Effector CD4-positive, alpha-beta T cell (primary cell): Measurements from ENCODE around the gene MAP6.

Experiments
- DNase-seq: peaks from one replicate; pipeline ENCODE4 v3.0.0-alpha.2; 2020

Gene MAP6

GRCh38 chr11:75547617-75548058 lies 121.2 kb downstream of the MAP6 start:
- no peak for DNase-seq

- DNase-seq, result no peak
Observed at GRCh38 chr11:75547177-75547576, 121.7 kb downstream of the MAP6 start.

GRCh38 chr11:75543806-75544205 lies 125.0 kb downstream of the MAP6 start:
- DNase-seq, result no peak

GRCh38 chr11:75542088-75542438 lies 126.8 kb downstream of the MAP6 start:
- no peak for DNase-seq

DNA sequence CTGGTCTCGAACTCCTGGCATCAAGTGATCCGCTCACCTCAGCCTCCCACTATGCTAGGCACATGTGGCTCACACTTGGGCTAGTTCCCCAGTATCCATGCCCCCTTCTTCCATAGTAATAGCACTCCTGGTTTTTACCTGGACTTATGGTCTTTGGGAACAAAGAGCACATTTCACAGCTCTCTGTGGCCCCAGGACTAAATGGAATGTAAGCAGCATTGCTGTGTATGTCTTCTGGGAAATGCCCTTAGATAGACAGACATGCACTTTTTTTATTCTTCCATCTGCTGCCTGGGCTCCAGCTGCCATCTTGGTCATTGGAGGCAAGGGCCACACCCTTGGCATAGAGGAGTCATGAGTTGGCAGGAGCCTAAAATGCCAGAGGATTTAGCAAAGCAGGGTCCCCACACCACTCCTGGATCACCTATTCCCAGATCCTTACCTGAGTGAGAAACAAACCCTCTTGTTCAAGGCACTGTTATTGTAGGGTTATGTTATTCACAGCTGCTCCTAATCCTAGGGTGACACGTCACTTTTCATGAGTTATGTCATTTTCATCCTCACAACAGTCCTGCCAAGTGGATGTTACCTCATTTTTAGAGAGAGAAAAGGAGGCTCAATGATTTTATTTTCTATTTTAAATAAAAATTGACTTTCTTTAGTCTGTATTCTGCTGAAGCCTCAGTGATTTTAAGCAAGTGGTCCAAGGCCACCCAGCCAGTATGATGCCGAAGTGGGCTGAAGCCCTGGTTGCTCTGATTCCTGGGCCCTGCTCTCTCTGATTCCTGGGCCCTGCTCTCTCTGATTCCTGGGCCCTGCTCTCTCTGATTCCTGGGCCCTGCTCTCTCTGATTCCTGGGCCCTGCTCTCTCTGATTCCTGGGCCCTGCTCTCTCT lies 127.4 kb downstream of the MAP6 start:
- no peak for DNase-seq

DNA sequence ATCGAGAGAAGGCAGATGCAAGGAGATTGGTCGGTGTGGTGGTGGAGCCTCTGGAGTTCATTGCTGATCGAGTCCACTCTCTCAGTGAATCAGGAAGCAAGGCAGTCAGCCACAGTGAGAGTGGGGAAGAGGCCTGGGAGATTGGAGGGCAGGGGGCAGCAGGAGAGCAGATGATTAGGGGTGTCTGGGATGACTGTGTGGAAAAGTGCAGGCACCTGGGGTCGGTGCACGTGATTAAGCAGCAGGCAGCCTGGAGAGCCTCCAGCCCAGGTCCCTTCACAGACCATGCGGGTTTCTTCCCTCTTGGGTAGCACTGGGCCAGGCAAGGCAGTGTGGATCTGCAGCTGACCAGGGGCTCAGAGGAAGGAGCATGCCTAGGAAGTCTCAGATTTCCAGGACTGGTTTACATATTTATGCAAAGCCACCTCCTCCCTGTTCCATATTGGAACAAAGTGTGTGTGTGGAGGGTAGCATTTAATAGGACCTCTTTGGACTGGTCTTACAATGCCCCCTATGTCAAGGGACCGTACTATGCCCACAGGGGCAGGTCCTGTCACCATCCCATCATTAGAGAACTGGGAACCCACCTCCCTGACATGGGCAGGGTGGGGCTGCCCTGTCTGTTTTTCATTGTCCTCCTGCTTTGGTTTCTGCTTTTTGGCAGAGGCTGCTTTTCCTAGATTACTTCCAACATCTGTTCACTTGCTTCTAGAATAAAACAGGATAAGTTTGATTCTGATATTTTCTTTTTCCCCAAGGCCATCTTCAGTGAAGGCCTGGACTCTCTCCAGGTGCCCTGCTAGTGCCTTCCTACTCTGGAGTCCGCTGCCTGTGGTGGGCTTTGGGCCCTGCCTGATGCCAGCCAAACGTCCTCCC lies 129.1 kb downstream of the MAP6 start:
- DNase-seq, result no peak

DNA sequence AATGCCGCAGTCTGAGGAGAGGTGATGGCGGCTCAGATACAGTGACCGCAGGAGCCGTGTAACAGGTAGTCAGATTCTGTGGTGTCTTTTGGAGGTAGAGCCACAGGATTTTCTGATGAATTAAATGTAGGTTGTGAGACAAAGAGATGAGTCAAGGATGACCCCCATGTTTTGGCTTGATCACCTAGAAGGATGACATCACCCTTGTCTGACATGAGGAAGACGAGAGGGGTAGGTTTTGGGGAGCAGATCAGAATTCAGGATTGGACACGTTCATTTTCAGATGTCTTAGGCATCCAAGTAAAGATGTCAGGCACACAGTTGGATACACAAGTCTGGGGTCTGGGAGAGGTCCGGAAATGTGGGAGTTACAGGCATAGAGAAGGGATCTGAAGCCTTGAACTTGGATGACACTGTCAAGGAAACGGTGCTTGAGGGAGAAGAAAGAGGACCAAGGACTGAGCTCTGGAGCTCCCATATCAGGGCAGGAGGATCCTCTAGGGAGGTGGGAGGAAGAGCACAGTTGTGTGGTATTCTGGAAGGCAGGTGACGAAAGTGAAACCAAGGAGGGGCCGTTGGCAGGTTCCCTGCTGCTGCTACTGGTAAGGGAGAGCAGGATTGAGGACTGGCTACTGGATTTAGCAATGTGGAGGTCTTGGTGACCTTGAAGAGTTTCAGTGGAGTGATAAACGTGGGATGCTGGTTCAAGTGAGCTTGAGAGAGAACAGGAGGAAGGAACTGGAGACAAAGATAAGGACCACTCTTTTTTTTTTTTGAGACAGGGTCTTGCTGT lies 130.5 kb downstream of the MAP6 start:
- DNase-seq, result no peak

DNA sequence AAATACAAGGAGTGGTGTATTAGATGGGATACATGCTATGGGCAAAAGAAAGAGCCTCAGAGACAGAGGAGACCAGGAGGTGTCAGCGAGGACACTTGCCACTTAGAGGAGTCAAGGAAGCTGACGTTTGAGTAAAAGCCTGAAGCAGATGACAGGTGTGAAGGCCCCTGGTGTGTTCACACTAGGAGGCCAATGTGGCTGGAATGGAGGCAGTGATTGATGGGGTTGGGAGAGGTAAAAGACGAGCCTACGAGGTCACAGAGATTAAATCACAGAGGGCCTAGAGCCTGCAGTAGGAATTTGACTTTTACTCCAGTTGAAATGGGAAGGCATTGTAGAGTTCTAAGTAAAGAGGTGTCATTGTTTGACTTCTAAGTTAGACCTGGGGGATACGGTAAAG lies 131.1 kb downstream of the MAP6 start:
- DNase-seq, result no peak
